Endothelial cell of umbilical vein (primary cell): ENCODE measurements around the gene LCA5L. TPM values are rescaled to one million over a fixed set of nuclear protein-coding genes. Genes with fewer than 3 reads are reported as not detected.
A peak's percentile ranks its signal among the peaks of the same experiment; 100 is the strongest.

Experiments used
- BruUV-seq: library from RNA; stranded (reverse); fragments of 400-500 nt; replicated peaks from 2 replicates; lab custom pipeline; 2021; lab: Mats Ljungman, UMichigan
- CTCF ChIA-PET: fragments of 300-600, 350-600 bp; sonication (Branson Sonifier 250); formaldehyde crosslinking; loops from one replicate; lab custom pipeline; 2021; ENCODE audit warnings: antibody characterized with exemption, inconsistent platforms; lab: Charles Lee
- POLR2A ChIA-PET: fragments of 300-600, 350-600 bp; sonication (Branson Sonifier 250); formaldehyde crosslinking; loops from one replicate; lab custom pipeline; 2021; ENCODE audit warnings: antibody characterized with exemption, inconsistent platforms; lab: Charles Lee
- DNase-seq: peaks from one replicate; pipeline ENCODE4 v3.0.0-alpha.2; 2011; ENCODE audit warnings: low read depth, low spot score
- FAIRE-seq: peaks from 2 replicates; lab custom pipeline; 2011; peaks lifted over from hg19 to GRCh38; lab: Jason Lieb, UNC
- H2AFZ ChIP-seq: 2 replicates; pipeline ENCODE4 v1.6.0; 2012; ENCODE audit warnings: low read depth, low read length, control low read depth, inconsistent platforms
- H3K27ac ChIP-seq: 2 replicates; pipeline ENCODE4 v1.5.1; 2011; ENCODE audit warnings: low read depth, mild to moderate bottlenecking, control low read depth, low read length, moderate library complexity; ENCODE audit not compliant: insufficient read depth
- H3K27me3 ChIP-seq, 2 experiments: 2 replicates each; pipeline versions ENCODE4 v1.6.0 to v1.6.1; 2011; ENCODE audit warnings: low read length in 2 of 2, mixed read lengths in 1 of 2; ENCODE audit not compliant: control insufficient read depth in 2 of 2, insufficient read depth in 2 of 2
- H3K36me3 ChIP-seq, 2 experiments: 2 replicates in 1 of 2; 3 replicates in 1 of 2; pipeline ENCODE4 v1.5.1; 2011; ENCODE audit warnings: low read length in 2 of 2, mild to moderate bottlenecking in 1 of 2, moderate library complexity in 1 of 2; ENCODE audit not compliant: control insufficient read depth in 2 of 2, insufficient read depth in 2 of 2; ENCODE audit errors: extremely low read depth in 1 of 2
- H3K4me1 ChIP-seq: 3 replicates; pipeline ENCODE4 v1.5.1; 2011; ENCODE audit warnings: mild to moderate bottlenecking, low read length; ENCODE audit not compliant: control insufficient read depth, insufficient read depth; ENCODE audit errors: extremely low read depth
- H3K4me2 ChIP-seq: 2 replicates; pipeline ENCODE4 v1.6.1; 2011; ENCODE audit warnings: low read length, control low read depth, mixed read lengths; ENCODE audit not compliant: insufficient read depth
- H3K4me3 ChIP-seq, 3 experiments: fragments of 200-600 bp in 1 of 3; sonication (generic), shearing (Covaris generic) in 1 of 3; replicated peaks in 1 of 3; 2 replicates each; pipeline ENCODE4 v1.5.1; 2011 to 2016; ENCODE audit warnings: control low read depth in 3 of 3, low read length in 3 of 3, mild to moderate bottlenecking in 2 of 3, inconsistent platforms in 1 of 3, low read depth in 1 of 3, moderate library complexity in 1 of 3; ENCODE audit not compliant: insufficient read depth in 1 of 3
- H3K79me2 ChIP-seq: 2 replicates; pipeline ENCODE4 v1.6.0; 2012; ENCODE audit warnings: low read length, inconsistent platforms; ENCODE audit not compliant: control insufficient read depth, insufficient read depth
- H3K9ac ChIP-seq: replicated peaks from 2 replicates; pipeline ENCODE3; 2011; ENCODE audit warnings: low read length, control low read depth; ENCODE audit not compliant: insufficient read depth; ENCODE audit errors: extremely low read depth
- H3K9me1 ChIP-seq: replicated peaks from 3 replicates; pipeline ENCODE4 v1.6.0; 2011; ENCODE audit warnings: mild to moderate bottlenecking, low read length; ENCODE audit not compliant: control insufficient read depth, insufficient read depth; ENCODE audit errors: extremely low read depth
- H3K9me3 ChIP-seq: replicated peaks from 2 replicates; pipeline ENCODE4 v1.5.1; 2012; ENCODE audit warnings: low read length, inconsistent platforms; ENCODE audit not compliant: control insufficient read depth, insufficient read depth
- H4K20me1 ChIP-seq: replicated peaks from 2 replicates; pipeline ENCODE3; 2011; ENCODE audit warnings: mild to moderate bottlenecking, low read length; ENCODE audit not compliant: control insufficient read depth, insufficient read depth; ENCODE audit errors: extremely low read depth
- CTCF ChIP-seq, 2 donors: IDR thresholded peaks; 1 replicate in 1 of 2; 2 replicates in 1 of 2; pipeline ENCODE4 v1.5.1; 2011; ENCODE audit warnings: low read length in 2 of 2, mild to moderate bottlenecking in 2 of 2, moderate library complexity in 2 of 2, control low read depth in 1 of 2, inconsistent platforms in 1 of 2, low read depth in 1 of 2; ENCODE audit not compliant: insufficient read depth in 1 of 2; ENCODE audit errors: extremely low read depth in 1 of 2
- EZH2 ChIP-seq: IDR thresholded peaks from 2 replicates; pipeline ENCODE4 v1.6.1; 2012; ENCODE audit warnings: borderline replicate concordance, low read depth, mild to moderate bottlenecking, moderate library complexity, low read length, inconsistent platforms; ENCODE audit not compliant: severe bottlenecking
- FOS ChIP-seq: IDR thresholded peaks from 2 replicates; pipeline ENCODE4 v1.6.1; 2011; ENCODE audit warnings: mild to moderate bottlenecking, low read length, moderate library complexity, borderline replicate concordance; ENCODE audit not compliant: insufficient read depth
- GATA2 ChIP-seq: IDR thresholded peaks from 2 replicates; pipeline ENCODE4 v1.7.0; 2011; ENCODE audit warnings: low read depth, mild to moderate bottlenecking, moderate library complexity, mixed read lengths, low read length; ENCODE audit not compliant: insufficient read length, insufficient read depth
- JUN ChIP-seq: IDR thresholded peaks from 2 replicates; pipeline ENCODE4 v1.6.1; 2011; ENCODE audit warnings: borderline replicate concordance, low read depth; ENCODE audit not compliant: insufficient read length, insufficient read depth
- MAX ChIP-seq: IDR thresholded peaks from 2 replicates; pipeline ENCODE4 v1.6.1; 2011; ENCODE audit not compliant: insufficient read depth, insufficient read length
- MYC ChIP-seq: IDR thresholded peaks from one replicate; pipeline ENCODE4 v1.6.1; 2011; ENCODE audit warnings: mild to moderate bottlenecking, low read depth, low read length
- POLR2A ChIP-seq: IDR thresholded peaks from 2 replicates; pipeline ENCODE4 v1.6.1; 2012; ENCODE audit warnings: low read depth, mild to moderate bottlenecking, control low read depth, low read length
- POLR2AphosphoS5 ChIP-seq: IDR thresholded peaks from 2 replicates; pipeline ENCODE4 v1.6.1; 2012; ENCODE audit warnings: low read depth, mild to moderate bottlenecking, control low read depth, low read length, moderate library complexity; ENCODE audit not compliant: insufficient read depth
- dilution Hi-C: fragments of 300-500 bp; cut with MboI; formaldehyde crosslinking; loops from one replicate; pipeline ENCODE4 v1.15.0; 2019; ENCODE audit warnings: low sequenced_read_pairs; ENCODE audit not compliant: extremely low pct_ligation_motif_present
- intact Hi-C: fragments of 100-400 bp; cut with micrococcal nuclease; formaldehyde crosslinking; loops from one replicate; pipeline ENCODE4 v1.10.0; 2022
- polyA plus RNA-seq, 4 experiments: library from polyadenylated mRNA; depleted of rRNA in 3 of 4; stranded (reverse) in 3 of 4; unstranded in 1 of 4; fragments of >200 nt; gene quantifications; 2 replicates each; pipeline versions ENCODE4 v1.2.1 to v1.2.3, GENCODE V29; 2011 to 2012; ENCODE audit warnings: missing spikeins in 1 of 4
- total RNA-seq: library from RNA; stranded (reverse); gene quantifications from 2 replicates; pipeline ENCODE4 v1.2.3, GENCODE V29; 2021

The LCA5L gene
- total and polyA plus RNA-seq, 2 donors (not counting 3 experiments of a cell fraction or from before 2014, with no cell fraction given): 0.26 to 1.0 TPM

- peaks cover 26% of the 10 kb centered on the region for H3K4me1 ChIP-seq
- no peaks in the 10 kb centered on the region for H3K36me3 ChIP-seq
- no peak overlapping the region for H3K4me3 ChIP-seq
- no peaks in the 10 kb centered on the region for H3K9me1 ChIP-seq
- POLR2A ChIA-PET: no interaction called here
- TF ChIP-seq POLR2AphosphoS5 (no peak), GATA2 (no peak), FOS (no peak), MYC (no peak)
- no peak overlapping the region for H3K27ac ChIP-seq
- intact Hi-C loops (no loop called here), dilution Hi-C loops (no loop called here)
- no peak overlapping the region for H3K9ac ChIP-seq
- DNase-seq (no peak), FAIRE-seq (no peak)
- no TSS peak for BruUV-seq
- H3K4me2 ChIP-seq: peak overlapping the region; percentile 19
- H3K27me3 ChIP-seq: no peaks in the 10 kb centered on the region
- H4K20me1 ChIP-seq: no peaks in the 10 kb centered on the region
- no peak overlapping the region for H2AFZ ChIP-seq
- no peaks in the 10 kb centered on the region for H3K9me3 ChIP-seq
- peaks cover 43% of the 10 kb centered on the region for H3K79me2 ChIP-seq
- CTCF ChIA-PET: interaction anchor here (1.0 to 1.4 kb wide), 2 partner anchors 12 to 38 kb away, joined by 3 to 5 read pairs; no protein-coding TSS in a partner anchor
Observed at GRCh38 chr21:39386194-39386593, 59.4 kb downstream of the LCA5L start.

GRCh38 chr21:39385299-39386145 lies 60.1 kb downstream of the LCA5L start:
- peaks cover 48% of the 10 kb centered on the region for H3K79me2 ChIP-seq
- peak; percentile 37 for FAIRE-seq

More at GRCh38 chr21:39385299-39386145, 60.1 kb downstream of the LCA5L start:
- H3K9ac ChIP-seq: no peak overlapping the region
- ChIA-PET POLR2A (no interaction called here), CTCF (interaction anchor here (1.0 to 1.4 kb wide), 4 partner anchors 12 to 37 kb away, joined by 3 to 5 read pairs (median 4); partner anchors contain the start of gene HMGN1)
- H2AFZ ChIP-seq: peak overlapping the region; percentile 28
- peak; percentile 77 for DNase-seq
- H3K9me3 ChIP-seq: no peaks in the 10 kb centered on the region
- peak overlapping the region; percentile 19 for H3K4me2 ChIP-seq
- H4K20me1 ChIP-seq: no peaks in the 10 kb centered on the region
- H3K4me1 ChIP-seq: peaks cover 30% of the 10 kb centered on the region
- H3K9me1 ChIP-seq: no peaks in the 10 kb centered on the region
- peak overlapping the region; percentile 18 for H3K27ac ChIP-seq
- dilution Hi-C loops (no loop called here), intact Hi-C loops (no loop called here)
- H3K27me3 ChIP-seq: no peaks in the 10 kb centered on the region
- no TSS peak for BruUV-seq
- no peaks in the 10 kb centered on the region for H3K36me3 ChIP-seq
- peak overlapping the region in 2 of 3 experiments; percentile 20 to 31 for H3K4me3 ChIP-seq
- TF ChIP-seq POLR2A: no peak
- TF ChIP-seq MAX: no peak
- TF ChIP-seq GATA2: no peak
- no peak for TF ChIP-seq JUN
- TF ChIP-seq CTCF (IDR thresholded peaks at IDR 0.05; ENCODE audit: extremely low read depth in 1 of 2, insufficient read depth in 1 of 2, low read depth in 1 of 2, low read length in 2 of 2): no peak
- TF ChIP-seq POLR2AphosphoS5: no peak
- no peak for TF ChIP-seq MYC
- no peak for TF ChIP-seq FOS
- TF ChIP-seq EZH2: no peak
